Activated CD8-positive, alpha-beta memory T cell treated with anti-CD3 and anti-CD28 coated beads for 36 hours (primary cell): ENCODE results near the gene PTPRG. TPM values are rescaled to one million over a fixed set of nuclear protein-coding genes. Genes with fewer than 3 reads are reported as not detected.

Source experiments
- CTCF ChIA-PET: fragments of 350-600 bp; sonication (Branson Sonifier 250); formaldehyde crosslinking; loops from one replicate; lab custom pipeline; 2021; ENCODE audit warnings: antibody characterized with exemption; lab: Charles Lee
- POLR2A ChIA-PET: fragments of 350-600 bp; sonication (Branson Sonifier 250); formaldehyde crosslinking; loops from one replicate; lab custom pipeline; 2021; ENCODE audit warnings: antibody characterized with exemption; lab: Charles Lee
- total RNA-seq, 2 experiments: library from RNA; stranded (reverse); gene quantifications; one replicate each; pipeline ENCODE4 v1.2.3, GENCODE V29; 2021

The PTPRG gene
- total RNA-seq, 2 experiments from 2014 or later: not detected

DNA sequence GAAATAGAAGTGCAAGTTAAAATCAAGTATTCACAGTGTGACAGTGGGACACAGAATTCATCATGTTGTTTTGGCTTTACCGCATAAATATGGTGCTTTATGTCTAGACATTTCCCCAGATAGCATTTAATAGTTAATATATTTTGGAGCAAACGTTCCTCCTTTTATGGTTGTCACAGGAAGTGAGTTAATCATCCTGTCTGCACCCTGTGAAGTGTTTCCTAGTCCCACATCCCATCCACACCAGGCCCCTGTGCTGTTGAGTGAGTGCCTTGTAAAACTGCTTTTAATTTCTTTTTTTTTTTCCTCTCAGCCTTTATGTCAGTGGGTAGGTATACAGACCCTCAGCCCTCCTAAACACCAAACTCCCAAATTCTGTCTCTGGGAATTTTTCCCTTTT, 418.3 kb downstream of the PTPRG start:
- ChIA-PET CTCF (no interaction called here), POLR2A (no interaction called here)

- CTCF ChIA-PET: no interaction called here
- POLR2A ChIA-PET: no interaction called here
Observed at GRCh38 chr3:61980041-61980440, 418.7 kb downstream of the PTPRG start.

GRCh38 chr3:61981060-61981459, 419.7 kb downstream of the PTPRG start:
- CTCF ChIA-PET: no interaction called here

GRCh38 chr3:61983479-61983878, 422.1 kb downstream of the PTPRG start:
- CTCF ChIA-PET: no interaction called here
- POLR2A ChIA-PET: no interaction called here

More at GRCh38 chr3:61981060-61981459, 419.7 kb downstream of the PTPRG start:
- POLR2A ChIA-PET: no interaction called here

DNA sequence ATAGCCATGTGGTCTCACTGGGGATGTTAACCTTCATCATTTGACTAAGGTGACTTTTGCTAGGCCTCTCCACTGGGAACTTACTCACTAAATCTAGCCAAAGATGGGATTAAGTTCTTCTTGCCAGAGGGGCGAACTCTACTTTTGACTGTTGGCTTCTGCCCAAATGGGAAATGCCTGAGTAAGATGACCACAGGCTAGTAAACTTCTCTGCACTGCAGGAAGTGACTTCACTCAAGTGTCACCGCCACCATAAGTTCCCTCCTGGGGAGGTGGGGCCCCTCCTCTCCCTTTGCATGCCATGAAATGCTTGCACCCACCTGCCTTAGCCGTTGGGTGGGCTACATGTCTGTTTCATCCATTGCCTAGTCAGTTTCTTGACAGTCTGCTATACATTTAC, 423.6 kb downstream of the PTPRG start:
- CTCF ChIA-PET: no interaction called here
- POLR2A ChIA-PET: no interaction called here

DNA sequence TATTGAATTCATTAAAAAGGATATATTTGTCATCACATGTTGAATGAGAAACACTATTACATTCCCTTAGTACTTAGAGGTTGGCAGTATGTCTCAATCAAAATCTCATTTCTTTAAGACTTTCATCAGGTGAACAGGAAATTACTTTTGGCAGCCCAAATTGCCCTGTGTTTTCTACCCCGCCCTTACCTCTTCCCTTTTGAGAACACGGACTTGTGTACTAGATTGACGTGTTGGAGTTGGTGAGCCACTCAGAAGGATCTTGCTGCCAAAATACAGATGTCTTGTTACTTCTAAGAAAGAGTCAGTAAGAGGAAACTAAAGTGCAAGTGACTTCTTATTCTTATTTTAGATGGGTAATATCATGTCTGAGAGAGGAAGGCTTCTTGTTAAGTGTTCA, 425.1 kb downstream of the PTPRG start:
- CTCF ChIA-PET: no interaction called here
- POLR2A ChIA-PET: no interaction called here

DNA sequence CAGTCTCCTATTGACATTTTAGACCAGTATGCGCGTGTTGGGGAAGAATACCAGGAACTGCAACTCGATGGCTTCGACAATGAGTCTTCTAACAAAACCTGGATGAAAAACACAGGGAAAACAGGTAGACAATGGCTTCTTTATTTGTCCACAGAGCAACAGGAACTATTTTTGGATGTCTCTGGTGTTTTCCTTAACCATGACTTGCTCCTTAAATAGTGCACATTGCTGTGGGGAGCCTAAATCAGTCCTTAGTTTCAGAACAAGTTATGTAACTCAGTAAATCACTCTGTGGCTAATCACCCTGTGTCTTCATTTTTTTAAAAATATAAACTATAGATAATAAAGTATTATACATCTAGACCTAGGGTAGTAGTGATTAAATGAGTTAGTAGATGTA, 428.3 kb downstream of the PTPRG start:
- ChIA-PET CTCF (no interaction called here), POLR2A (no interaction called here)

GRCh38 chr3:61990327-61991027, 429.1 kb downstream of the PTPRG start:
- POLR2A ChIA-PET: no interaction called here
- CTCF ChIA-PET: no interaction called here

GRCh38 chr3:61991706-61992105, 430.3 kb downstream of the PTPRG start:
- POLR2A ChIA-PET: no interaction called here
- CTCF ChIA-PET: no interaction called here

DNA sequence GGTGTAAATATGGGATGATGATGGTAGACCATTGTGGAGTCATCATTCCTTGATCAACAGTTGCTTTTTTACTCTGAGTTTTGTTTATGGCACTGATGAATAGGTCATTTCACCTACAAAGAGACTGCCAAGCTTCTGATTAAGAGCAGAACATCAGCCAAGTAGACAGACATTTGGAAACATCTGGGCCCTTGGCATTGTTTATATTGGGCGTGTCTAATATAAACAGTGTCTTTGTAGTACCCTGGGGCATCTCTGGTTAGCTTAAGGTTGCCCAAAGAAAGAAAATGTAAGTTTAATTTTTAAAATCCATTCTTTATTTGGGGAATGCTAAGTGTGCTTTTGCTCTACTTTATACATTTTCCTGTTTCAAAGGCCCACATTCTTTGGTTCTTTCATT, 435.0 kb downstream of the PTPRG start:
- ChIA-PET POLR2A (no interaction called here), CTCF (no interaction called here)

DNA sequence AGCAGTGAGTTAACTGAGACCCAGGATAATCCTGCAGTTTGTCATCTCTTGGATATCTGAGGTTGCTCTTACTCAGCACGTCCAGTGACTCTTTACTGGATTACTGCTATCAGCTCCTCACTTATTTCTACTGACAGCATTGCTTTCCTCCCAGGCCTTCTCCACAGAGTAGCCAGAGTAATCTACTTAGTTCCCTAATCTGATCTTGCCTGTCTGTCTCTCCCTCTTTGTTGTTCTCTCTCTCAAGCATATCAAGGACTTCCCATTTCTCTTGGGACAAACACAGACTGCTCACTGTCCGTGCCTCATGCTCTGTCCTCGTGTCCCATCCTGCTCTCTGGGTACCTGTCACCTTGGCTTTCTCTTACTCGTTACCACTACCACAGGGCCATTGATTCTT, 435.7 kb downstream of the PTPRG start:
- POLR2A ChIA-PET: no interaction called here
- CTCF ChIA-PET: no interaction called here

- POLR2A ChIA-PET: no interaction called here
- CTCF ChIA-PET: no interaction called here
Observed at GRCh38 chr3:62003835-62004234, 442.5 kb downstream of the PTPRG start.

GRCh38 chr3:62007036-62007435, 445.7 kb downstream of the PTPRG start:
- CTCF ChIA-PET: no interaction called here
- POLR2A ChIA-PET: no interaction called here

DNA sequence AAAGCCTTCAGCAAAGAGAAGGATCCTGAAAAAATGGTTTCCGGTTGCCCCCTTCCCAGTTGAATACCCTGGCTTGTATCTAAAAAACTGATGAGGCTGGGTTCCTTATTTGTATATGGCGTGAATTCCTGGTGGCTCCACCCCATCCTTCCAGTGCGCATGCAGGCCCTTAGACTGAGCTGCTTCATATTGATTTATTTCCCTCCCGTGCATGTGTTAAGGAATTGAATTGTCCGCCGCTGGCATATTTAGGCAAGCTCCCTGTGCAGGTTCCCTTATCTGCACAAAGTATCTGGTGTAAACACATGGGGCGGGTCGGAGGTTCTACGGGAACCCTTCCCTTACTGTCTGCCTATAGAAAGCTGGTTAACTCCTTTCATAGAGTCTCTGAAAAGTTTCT, 449.6 kb downstream of the PTPRG start:
- ChIA-PET POLR2A (no interaction called here), CTCF (no interaction called here)

- CTCF ChIA-PET: no interaction called here
- POLR2A ChIA-PET: no interaction called here
Observed at GRCh38 chr3:62011666-62012065, 450.3 kb downstream of the PTPRG start.

DNA sequence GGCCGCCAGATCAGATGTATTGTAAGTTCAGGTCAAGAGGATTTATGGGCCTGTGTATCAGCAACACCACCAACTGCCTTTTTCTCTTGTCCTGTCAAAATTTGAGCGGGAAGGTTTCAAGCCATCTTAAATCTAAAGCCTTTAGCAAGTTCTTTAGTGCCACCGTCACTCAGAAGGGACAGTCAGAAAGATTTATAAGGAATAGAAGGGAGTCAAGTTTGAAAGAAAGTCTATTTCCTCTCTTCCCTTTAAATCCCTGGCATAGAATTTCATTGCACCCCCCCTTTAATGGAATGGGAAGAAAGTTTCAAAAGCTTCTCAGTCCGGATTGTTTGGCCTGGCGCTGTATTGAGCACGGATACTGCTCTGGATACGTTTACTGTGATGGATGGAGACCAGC, 452.6 kb downstream of the PTPRG start:
- POLR2A ChIA-PET: no interaction called here
- CTCF ChIA-PET: no interaction called here

- POLR2A ChIA-PET: no interaction called here
Observed at GRCh38 chr3:62015111-62015510, 453.7 kb downstream of the PTPRG start.

GRCh38 chr3:62019906-62020305, 458.5 kb downstream of the PTPRG start:
- POLR2A ChIA-PET: no interaction called here
- CTCF ChIA-PET: no interaction called here

More at GRCh38 chr3:62015111-62015510, 453.7 kb downstream of the PTPRG start:
- CTCF ChIA-PET: no interaction called here

DNA sequence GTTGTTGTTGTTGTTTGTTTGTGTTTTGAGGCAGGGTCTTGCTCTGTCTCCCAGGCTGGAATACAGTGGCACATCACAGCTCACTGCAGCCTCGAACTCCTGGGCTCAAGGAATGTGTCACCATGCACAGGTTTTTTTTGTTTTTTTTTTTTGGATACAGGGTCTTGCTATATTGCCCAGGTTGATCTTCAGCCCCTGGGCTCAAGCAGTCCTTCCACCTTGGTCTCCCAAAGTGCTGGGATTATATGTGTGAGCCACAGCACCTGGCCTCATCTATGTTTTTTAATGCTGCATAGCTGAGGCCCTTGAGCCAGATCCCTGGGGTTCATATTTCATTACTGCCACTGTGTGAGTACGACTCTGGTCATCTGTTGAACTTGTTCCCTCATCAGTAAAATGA, 459.3 kb downstream of the PTPRG start:
- POLR2A ChIA-PET: no interaction called here
- CTCF ChIA-PET: no interaction called here

GRCh38 chr3:62022312-62022711, 460.9 kb downstream of the PTPRG start:
- ChIA-PET CTCF (no interaction called here), POLR2A (interaction anchor here (0.6 kb wide), 1 partner anchor 142 kb away, joined by 5 read pairs; no protein-coding TSS in a partner anchor)

DNA sequence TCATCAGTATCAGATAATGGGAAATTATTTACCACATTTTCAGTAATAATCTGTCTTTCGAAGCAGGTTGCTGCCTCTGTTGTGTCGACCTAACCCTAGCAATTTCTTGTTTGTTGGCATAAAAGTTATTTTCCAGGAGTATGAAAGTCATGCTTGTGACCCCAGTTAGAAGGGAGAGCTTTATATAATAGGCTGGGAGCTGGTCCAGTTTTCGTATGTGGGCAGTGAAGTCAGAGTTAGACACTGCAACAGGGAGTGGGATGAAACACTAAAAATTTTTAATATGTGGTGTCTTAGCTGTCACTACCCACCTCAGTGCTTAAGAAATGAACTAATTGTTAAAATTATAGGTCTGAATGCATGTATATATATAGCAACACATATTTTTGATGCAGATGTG, 463.5 kb downstream of the PTPRG start:
- ChIA-PET POLR2A (no interaction called here), CTCF (no interaction called here)

DNA sequence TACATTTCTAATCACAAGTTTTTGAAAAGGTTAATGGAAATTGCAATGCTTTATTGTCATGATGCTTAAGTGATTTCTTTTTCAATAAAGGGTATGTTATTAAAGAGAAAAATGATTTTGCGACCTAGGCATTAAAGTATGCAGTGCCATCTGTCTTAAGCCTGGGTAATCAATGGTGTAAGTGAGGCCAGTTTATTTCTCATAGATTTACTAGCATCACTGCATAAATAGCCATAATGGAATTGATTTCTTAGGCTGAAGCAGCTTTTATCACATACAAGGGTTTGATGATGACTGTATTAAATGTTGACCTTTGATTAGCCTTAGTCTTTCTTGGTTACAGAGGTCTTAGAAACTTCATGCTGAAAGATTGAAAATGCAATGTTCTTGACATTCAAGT, 464.5 kb downstream of the PTPRG start:
- CTCF ChIA-PET: no interaction called here

More for the DNA sequence above, 464.5 kb downstream of the PTPRG start:
- POLR2A ChIA-PET: no interaction called here
